LNCAP (cell line): ENCODE measurements around the gene HSPA12B.

Source experiments
- TF ChIP-seq, protein P1 (sequence below): fragments of 450-650 bp; IDR thresholded peaks from 2 replicates; pipeline ENCODE4 v1.5.1; 2017; ENCODE audit warnings: mild to moderate bottlenecking

The HSPA12B gene

DNA sequence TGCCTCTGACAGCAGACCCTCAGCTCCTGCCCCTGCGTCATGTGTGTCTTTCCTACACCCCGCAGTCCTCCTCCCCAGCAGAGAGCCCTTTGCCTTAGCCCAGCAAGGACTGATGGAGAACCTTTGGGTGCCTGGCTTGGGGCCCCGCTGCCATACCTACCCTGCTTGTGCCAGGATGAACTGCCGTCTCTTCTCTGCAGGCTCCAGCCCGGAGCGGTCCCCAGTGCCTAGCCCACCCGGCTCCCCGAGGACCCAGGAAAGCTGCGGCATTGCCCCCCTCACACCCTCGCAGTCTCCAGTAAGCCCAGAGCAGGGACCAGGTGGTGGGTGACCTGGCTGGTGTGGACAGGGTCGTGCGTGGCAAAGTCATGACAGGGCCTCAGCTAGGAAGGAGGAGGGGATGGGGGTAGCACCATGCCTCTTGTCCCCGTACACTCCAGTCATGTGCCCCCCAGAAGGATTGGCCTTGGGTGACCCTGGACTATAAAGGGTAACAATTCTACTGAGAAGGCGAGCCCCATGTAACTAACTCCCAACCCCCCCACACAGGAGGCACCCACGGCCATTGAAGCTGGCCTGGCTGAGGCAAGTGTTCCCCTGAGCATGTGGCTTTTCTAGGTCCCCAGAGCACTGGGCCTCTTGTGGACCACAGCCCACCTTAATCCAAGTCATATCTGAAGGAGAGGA is 8.3 kb downstream of the HSPA12B start:
- TF ChIP-seq, protein P1, sequence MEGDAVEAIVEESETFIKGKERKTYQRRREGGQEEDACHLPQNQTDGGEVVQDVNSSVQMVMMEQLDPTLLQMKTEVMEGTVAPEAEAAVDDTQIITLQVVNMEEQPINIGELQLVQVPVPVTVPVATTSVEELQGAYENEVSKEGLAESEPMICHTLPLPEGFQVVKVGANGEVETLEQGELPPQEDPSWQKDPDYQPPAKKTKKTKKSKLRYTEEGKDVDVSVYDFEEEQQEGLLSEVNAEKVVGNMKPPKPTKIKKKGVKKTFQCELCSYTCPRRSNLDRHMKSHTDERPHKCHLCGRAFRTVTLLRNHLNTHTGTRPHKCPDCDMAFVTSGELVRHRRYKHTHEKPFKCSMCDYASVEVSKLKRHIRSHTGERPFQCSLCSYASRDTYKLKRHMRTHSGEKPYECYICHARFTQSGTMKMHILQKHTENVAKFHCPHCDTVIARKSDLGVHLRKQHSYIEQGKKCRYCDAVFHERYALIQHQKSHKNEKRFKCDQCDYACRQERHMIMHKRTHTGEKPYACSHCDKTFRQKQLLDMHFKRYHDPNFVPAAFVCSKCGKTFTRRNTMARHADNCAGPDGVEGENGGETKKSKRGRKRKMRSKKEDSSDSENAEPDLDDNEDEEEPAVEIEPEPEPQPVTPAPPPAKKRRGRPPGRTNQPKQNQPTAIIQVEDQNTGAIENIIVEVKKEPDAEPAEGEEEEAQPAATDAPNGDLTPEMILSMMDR: no peak

DNA sequence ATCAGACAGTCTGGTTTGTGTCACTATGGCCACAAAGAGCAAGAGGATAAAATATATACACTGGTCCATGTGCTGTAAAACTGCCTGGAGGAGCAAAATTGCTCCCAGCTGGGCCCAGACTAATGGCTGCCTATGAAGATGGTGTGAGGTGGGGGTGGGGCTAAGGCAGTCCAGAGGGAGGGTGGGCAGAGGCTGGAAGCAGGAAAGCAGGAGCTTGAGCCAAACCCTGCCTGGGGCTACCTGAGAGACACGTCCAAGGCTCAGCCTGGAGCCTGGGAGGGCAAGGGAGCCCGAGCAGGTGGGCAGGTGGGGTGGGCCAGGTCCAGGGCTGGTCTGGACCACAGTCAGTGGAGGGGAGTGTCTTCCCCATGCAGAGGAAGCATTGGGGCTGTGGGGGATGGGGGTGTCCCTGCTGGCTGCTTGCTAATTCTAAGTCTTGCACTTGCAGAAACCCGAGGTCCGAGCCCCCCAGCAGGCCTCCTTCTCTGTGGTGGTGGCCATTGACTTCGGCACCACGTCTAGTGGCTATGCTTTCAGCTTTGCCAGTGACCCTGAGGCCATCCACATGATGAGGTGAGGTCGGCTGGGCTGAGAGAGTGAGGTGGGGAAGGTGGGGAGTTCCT is 9.5 kb downstream of the HSPA12B start:
- TF ChIP-seq, protein P1: no peak

DNA sequence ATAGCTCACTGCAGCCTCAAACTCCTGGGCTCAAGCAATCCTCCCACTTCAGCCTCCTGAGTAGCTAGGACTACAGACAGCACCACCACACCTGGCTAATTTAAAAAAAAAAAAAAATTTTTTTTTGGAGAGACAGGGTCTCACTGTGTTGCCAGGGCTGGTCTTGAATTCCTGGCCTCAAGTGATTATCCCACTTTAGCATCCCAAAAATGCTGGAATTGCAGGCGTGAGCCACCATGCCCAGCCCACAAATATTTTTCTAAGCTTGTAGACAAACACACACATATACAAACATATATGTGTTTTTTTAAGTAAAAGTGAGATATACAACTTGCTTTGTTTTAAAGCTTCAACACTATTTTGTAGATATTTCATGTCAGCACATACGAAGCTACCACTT is 10.8 kb downstream of the HSPA12B start:
- TF ChIP-seq, protein P1: no peak

DNA sequence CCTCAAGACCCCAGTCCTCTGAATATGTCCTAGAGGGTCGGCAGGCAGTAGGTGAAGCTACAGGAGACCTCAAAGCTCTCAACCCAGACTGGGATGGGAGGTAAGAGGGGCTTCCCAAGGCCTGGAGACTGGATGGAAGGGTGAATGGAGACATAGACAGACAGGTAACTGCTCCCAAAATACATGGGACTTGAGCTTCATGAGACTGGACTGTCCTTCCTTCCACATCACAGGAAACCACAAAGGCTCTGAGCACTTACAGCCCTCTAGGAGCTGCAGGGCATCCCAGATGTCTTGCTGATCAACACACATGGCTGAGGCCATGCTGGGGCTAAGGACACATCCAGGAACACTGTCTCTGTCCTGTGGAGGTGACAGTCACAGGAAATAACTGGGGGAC is 11.6 kb downstream of the HSPA12B start:
- TF ChIP-seq, protein P1: no peak

DNA sequence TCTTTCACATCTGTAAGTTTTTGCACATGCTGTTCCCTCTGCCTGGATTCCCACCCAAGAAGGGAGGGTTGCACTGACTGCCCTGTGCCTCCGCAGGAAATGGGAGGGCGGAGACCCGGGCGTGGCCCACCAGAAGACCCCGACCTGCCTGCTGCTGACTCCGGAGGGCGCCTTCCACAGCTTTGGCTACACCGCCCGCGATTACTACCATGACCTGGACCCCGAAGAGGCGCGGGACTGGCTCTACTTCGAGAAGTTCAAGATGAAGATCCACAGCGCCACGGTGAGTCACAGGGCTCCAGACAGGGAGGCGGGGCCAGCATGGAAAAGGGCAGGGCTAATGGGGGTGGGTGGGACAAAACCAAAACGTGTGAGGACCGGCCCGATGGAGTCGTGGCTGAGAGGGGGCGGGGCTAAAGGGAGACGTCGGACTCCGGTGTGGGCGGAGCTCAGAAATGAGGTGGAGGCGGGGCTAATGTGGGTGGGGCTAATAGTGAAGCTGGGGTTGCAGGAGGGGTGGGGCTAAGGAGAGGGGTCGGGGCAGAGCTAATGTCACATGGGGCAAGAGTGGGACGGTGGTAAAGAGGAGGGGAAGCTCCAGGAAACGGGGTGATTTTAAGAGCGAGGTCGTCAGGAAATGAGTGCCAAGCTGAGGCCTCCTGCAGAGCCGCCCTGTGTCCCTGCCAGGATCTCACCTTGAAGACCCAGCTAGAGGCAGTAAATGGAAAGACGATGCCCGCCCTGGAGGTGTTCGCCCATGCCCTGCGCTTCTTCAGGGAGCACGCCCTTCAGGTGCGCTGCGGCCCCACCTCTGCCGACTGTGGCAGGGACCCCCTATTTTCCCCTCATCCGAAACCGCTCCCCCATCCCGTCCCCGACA is 12.6 kb downstream of the HSPA12B start:
- TF ChIP-seq, protein P1: no peak

DNA sequence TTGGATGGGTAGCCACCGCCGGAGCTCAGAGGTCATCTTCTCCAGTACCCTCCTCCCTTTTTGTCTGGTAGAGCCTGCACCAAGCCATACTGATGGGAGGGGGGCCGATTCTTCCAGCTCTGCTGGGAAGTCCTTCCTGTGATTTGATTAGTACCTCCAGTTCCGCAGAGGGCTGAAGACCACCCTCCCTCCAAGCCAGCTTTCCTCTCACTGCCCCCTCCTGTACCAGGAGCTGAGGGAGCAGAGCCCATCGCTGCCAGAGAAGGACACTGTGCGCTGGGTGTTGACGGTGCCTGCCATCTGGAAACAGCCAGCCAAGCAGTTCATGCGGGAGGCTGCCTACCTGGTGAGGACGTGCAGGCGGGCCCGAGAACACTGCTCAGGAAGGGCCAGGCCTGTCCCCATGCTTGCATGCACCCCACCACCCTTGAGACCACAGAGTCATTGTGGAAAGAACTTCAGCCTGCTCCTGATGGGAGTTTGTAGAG is 13.2 kb downstream of the HSPA12B start:
- TF ChIP-seq, protein P1: no peak

DNA sequence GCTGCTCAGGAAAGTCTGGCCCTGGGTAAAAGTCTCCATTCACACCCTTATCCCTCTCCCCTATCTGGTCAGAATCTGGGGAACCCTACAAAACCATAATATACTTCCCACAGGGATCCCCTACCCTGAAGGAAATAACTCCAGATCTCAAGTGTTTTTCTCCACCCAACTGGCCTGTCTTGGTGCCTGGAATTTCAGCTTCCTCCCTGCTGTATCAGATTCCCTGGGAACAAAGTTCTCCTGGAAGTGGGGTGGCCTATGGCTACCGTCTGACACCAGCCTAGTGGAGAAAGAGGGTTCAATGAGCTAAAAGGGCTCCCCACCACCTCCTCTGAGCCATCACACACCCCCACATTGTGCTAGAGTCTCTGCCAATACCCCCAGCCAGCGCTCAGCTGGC is 15.0 kb downstream of the HSPA12B start:
- TF ChIP-seq, protein P1: no peak
